HG02970 (cell line): ENCODE data around the gene ITIH2.
"Not testable (repeated sequence)": the region's sequence is repeated elsewhere in the genome, so short reads cannot be mapped to it uniquely, and the experiment has no call there.

Experiments used
- ATAC-seq: cut with Tn5 transposase; IDR thresholded peaks from one replicate; pipeline ENCODE4 v1.9.1; 2021; ENCODE audit warnings: mild to moderate bottlenecking, moderate library complexity, moderate number of reproducible peaks; ENCODE audit not compliant: unreplicated experiment, low FRiP score

Gene ITIH2, protein sequence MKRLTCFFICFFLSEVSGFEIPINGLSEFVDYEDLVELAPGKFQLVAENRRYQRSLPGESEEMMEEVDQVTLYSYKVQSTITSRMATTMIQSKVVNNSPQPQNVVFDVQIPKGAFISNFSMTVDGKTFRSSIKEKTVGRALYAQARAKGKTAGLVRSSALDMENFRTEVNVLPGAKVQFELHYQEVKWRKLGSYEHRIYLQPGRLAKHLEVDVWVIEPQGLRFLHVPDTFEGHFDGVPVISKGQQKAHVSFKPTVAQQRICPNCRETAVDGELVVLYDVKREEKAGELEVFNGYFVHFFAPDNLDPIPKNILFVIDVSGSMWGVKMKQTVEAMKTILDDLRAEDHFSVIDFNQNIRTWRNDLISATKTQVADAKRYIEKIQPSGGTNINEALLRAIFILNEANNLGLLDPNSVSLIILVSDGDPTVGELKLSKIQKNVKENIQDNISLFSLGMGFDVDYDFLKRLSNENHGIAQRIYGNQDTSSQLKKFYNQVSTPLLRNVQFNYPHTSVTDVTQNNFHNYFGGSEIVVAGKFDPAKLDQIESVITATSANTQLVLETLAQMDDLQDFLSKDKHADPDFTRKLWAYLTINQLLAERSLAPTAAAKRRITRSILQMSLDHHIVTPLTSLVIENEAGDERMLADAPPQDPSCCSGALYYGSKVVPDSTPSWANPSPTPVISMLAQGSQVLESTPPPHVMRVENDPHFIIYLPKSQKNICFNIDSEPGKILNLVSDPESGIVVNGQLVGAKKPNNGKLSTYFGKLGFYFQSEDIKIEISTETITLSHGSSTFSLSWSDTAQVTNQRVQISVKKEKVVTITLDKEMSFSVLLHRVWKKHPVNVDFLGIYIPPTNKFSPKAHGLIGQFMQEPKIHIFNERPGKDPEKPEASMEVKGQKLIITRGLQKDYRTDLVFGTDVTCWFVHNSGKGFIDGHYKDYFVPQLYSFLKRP

DNA sequence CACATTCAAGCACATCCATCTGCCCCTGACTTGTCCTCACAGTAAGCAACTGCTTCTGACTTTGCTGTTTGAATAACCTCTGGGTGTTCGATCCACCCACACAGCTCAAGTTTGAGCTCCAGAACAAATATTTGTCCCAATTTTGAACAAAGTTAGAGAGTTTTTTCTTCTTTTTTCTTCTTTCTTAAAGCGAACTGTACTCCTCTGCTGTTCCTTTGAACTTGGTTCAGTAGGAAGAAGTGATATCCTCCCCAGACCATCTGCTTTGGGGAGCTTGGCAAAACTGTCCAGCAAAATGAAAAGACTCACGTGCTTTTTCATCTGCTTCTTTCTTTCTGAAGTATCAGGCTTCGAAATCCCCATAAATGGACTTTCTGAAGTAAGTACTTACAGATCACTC lies at the start of gene ITIH2:
ITIH2 (plus strand) TSS at position 177 of the 400 bp plus-strand sequence; CDS start at position 296, 119 bp downstream.
- ATAC-seq: no peak

DNA sequence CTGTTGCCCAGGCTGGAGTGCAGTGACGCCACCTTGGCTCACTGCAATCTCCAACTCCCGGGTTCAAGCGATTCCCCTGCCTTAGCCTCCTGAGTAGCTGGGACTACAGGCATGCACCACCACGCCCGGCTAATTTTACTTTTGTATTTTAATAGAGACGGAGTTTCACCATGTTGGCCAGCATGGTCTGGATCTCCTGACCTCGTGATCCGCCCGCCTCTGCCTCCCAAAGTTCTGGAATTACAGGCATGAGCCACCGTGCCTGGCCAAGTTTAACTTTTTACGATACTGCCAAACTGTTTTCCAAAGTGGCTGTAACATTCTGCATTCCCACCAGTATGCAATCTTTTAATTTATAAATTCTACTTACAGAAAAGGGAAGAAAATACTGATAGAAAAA lies 46.0 kb upstream of the ITIH2 start:
- not testable (repeated sequence) for ATAC-seq

DNA sequence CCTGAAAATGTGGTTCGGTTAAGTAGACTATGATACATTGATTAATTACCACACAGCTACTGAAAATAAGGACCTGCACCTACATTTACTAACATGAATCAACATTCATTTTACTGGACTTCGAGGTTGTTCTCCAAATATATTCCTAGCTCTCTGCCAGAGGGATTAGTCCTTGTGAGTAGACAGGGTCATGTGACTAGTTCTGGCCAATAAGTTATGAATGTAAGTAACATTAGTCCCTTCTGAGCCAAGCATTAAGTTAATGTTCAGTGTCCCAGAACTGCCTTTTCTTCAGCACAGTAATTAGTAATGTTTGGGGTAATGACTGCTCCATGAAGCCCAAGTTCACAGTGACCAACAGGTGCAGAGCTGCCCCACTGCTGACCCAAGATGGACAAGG lies 45.6 kb upstream of the ITIH2 start:
- ATAC-seq: no peak

DNA sequence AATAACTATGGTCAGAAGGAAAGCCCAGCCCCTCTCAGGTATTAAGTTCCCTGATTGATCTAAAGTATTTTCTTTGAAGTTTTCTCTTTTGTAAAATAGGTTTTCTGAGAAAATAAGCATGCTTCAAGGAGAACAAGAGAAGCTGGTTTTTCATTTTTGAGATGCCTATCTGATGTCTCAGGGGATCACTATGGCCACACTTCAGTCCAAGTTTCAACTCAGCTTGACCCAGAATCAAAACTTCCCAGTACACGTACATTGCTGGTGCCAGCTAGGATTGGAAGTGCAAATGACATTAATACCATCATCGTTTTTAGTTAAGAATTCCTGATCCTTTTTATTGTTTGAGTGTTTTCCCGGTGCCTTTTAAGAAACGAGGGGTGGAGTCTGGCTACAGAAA lies 43.6 kb upstream of the ITIH2 start:
- ATAC-seq: no peak

DNA sequence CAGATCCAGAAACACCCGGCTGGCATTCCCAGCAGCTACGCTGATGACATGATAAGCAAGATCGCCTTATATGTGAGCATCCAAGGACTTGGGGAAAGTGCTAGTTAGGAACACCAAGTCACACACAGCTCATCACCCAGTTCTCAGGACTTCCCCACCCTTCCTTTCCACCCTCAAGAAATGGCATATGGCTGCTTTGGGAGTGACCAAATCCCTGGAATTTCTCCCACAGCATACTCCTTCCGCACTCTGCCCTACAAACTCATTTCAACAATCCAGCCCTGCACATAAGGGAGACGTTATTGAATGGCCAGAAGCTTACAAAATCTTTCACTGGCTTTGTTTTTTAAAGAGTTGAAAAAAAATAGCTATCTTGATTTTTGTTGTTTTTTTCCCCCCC lies 40.6 kb upstream of the ITIH2 start:
- ATAC-seq: no peak

DNA sequence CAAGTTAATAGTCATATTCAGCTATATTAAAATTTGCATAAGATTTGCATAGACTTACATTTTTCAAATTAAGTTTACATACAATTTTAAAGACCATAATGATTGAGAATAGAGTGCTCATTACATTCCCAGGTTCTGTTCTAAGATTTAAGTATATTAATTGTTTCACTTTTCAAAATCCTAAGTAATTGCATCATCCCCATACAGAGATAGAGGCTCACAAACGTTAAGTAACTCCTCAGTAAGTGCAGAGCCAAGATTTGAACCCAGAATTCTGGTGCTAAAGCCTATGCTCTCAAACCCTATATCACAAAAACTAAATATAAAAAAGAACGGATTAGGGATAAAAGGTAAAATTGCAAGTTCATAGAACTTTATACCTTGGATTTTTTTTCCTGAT lies 38.4 kb upstream of the ITIH2 start:
- ATAC-seq: no peak

DNA sequence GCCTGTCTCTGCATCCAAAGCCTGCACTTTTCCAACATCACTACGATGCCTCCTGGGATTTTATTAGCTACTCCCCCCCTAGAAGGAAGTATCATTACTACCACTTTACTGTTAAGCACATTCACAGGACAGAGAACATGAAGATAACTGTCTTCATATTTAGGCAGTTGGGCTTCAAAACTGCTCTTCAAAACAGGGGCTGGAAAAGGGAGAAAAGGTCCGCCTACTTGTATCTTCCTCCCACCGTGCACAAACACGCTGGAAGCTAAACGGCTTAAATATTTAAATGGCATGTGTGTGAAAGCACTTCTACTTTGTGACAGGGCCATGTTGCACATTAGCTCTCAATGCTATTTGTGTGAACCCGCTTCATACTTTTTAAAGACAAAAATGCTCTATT lies 37.3 kb upstream of the ITIH2 start:
- ATAC-seq: no peak

DNA sequence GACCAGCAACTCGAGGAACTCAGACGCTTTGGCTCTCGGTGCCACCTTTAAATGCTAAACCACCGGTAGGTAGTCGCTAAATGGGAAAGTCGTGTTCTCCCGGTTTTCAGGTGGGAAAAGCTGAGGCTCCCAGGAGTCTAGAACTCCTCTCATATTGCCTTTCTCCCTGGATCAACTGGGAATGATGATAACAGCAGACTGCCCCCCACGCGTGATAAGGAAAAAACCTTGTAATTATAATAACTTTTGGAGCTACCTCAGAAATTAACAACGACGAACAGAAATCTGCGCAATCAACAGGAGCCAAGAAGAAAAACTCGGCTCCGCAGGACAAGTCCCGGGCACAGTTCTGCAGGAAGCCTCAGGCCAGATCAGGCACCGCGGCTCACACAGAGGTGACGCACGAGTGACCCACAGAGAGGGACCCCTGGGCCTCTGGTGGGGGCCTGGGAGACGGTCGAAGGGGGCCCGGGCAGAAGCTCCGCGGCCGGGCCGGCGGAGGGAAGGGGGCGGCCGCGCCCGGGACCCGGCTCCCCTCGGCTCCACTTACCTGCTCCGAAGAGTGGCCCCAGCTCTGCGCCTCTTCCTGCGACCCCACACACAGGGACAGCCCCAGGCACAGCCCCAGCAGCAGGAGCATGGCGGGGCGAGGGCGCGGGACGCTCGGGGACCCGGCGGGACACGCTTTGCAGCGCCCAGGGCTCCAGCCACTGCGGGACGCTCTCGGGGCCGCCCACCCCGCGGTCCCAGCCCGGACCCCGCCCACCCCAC lies 36.7 kb upstream of the ITIH2 start, which contains the start of gene ITIH5:
ITIH5 (minus strand) TSS at position 714 of the 771 bp plus-strand sequence; CDS start at position 640, 74 bp downstream.
- no peak for ATAC-seq

DNA sequence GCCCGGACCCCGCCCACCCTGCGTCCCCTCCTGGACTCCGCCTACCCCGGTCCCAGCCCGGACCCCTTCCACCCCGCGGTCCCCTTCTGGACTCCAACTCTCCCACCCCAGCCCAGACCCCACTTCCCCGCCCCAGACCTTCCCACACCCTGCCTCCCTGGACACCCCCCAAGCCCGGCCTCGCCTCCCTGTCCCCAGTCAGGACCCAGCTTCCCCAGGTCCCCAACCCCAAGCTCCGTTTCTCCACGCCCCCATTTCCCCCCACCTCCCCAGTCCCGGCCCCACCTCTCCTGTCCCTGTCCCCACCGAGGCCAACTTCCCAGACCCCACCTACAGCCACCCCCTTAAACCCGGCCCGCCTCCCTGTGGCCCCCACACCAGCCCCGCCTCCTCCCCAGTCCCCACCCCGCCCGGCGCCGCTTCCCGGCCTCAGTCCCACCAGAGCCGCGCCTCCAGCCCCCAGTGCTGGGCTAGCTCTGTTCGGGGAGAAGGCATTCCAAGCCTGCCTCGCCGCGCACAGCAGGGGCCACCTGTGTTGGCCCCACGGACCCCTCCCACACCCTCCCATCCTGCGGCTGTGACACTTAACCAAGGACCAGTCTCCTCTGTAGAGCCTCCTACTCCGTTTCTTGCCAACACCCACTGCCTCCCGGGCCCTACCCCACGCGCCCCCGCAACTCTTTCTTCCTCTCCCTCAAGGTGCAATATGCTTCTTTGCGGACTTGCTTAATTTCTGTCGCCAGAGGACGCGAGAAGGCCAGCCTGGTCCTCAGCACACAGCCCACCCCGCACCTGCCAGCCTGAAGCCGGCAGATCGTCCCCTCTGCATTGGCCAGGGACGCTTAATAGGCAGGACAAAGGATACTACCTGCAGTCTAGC lies 35.6 kb upstream of the ITIH2 start:
- no peak for ATAC-seq

DNA sequence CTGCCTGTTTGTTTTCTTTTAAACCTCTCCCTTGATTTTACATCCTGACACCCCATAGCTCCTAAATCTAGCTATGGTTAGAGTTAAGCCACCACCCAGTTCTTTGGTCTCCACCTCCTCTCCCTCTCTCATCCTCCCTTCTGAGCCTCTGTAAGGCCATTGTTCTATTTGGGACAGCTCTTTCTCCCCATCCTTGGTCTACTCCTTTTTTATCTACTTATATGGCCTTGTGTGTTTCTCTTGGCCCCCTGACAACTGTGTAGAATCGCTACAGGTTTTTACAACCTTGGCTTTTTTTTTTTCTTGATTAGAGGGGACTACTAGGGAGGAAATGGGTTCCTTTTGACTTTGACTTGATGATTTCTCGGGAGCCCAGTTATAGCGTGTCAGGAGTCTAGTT lies 33.0 kb upstream of the ITIH2 start:
- no peak for ATAC-seq

DNA sequence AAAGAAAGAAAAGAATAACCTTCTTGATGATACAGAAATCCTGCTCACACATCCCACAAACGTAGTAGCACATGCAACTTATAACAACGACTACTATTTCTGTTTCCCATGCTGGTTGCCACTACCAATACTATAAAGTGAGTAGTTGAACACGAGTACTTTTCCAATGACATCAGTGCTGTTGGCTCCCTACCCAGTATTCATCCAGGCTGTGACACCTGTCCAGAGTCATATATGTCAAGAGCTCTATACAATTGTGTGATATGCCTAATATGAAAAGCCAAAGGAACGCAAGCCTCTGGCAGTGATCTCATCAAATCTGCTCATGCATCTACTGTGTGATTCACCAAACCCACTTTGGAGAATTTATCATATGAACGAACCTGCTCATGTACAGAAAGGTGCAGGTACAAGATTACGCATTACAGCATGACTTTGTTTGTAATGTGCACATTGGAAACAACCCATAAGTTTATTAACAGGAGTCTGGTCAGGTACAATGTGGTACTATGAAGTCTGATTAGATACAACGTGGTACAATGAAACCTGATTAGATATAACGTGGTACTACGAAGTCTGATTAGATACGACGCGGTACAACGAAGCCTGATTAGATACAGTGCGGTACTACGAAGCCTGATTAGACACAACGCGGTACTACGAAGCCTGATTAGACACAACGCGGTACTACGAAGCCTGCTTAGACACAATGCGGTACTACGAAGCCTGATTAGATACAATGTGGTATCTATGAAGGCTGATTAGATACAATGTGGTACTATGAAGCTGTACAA lies 30.6 kb upstream of the ITIH2 start:
- no peak for ATAC-seq

DNA sequence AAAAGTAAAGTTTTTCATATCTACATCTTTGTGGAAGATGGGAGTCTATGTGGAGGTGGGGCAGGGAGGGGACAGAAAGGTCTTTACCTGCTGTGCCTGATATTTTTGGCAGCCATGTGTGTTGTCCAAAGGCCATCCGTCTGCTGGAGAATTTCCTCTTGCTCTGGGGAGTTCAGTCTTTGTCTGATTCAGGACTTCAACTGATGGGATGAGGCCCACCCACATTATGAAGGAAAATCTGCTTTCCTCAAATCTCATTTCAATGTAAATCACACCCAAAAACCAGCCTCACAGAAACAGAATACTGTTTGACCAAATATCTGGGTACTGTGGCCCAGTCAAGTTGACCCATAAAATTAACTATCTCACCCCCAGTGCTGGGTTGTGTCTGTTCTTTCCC lies 23.9 kb upstream of the ITIH2 start:
- no peak for ATAC-seq

DNA sequence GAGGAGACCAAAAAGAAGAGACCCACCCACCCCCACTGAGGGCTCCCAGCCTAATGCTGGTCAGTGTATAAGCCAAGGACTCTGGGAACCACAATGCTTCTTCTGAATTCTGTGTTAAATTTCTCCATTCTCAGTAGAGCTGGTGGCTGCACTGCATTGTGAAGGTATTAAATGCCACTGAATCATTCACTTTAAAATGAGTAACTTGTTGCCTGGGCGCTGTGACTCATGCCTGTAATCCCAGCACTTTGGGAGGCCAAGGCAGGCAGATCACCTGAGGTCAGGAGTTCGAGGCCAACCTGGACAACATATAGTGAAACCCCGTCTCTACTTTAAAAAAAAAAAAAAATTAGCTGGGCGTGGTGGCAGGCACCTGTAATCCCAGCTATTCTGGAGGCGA lies 23.0 kb upstream of the ITIH2 start:
- ATAC-seq: not testable (repeated sequence)

DNA sequence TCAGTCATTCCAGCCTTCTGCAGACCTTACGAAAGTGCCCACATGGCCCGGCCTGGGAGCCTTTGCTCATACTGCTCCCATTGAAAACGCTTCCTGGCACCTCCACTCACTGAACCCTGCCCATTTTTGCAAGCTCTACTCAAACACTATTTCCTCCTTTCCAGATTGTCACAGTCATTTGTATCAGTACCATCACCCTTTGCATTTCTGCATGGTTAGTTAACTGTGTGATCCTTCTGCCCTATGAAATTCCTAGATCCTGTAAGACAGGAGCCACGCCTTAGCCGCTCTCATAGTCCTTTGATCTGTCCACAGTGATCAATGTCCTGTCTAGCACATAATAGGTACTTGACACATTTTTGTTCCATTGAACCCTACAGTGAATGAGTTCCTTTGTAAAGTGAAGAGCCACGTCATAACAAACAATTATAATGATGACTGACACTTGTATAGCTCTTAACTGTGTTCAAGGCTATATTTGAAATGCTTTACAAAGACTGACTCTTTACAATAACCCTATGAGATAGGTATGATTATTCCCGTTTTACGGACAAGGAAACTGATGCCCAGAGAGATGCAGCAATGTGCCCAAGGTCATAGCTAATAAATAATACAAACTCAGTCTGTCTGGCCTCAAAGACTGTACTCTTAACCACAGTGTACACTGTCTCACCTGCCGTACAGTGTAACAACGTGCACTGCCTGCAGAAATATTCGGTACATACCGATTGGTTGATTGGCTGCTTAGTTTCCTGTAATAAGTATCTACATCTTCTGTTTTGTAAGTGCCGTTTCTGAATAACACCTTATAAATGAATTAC lies 16.6 kb upstream of the ITIH2 start:
- no peak for ATAC-seq

DNA sequence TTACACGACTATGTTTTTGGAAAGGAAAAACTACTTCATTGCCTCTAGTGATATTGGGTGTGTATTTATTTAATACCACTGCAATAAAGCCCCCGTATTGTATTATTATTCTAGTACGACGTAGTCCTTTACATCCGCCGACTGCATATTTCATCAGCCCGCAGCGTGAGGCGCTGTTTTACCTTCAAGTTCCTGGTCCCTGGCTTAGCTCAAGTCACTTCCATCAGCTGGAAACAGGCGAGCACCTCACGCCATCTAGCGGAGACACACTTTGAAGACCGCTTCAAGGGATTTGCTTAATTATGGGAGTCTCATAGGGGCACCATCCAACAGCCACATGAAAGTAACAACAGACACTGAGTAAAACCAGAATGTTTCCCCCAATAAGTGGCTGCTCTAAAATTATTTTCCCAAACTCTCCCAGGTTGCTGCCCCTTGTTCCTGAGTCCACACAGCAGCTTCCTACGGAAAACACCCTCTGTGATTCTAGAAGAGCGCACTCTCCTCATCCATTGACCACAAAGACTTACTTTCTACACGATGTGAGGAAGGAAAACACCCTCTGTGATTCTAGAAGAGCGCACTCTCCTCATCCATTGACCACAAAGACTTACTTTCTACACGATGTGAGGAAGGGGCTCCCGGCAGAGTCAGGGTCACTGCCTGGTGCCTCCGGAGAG lies 15.7 kb upstream of the ITIH2 start:
- peak; percentile 83 for ATAC-seq

DNA sequence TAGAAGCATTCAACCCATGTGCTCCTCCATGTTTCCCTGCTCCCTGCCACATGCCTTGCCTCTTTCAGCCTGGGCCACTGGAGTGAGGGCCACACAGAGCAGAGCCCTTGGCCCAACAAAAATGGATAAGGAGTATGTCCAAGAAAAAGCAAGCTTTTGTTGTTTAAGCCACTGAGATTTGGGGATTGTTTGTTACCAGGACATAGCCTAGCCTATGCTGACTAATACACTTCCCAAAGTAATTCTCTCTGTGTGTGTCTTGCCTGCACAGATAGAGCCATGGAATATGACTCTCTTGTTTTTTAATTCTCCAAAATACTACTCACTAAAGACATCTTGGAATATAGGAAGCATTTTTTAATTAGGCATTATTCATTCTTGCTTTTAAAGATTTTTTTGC lies 13.5 kb upstream of the ITIH2 start:
- ATAC-seq: no peak

DNA sequence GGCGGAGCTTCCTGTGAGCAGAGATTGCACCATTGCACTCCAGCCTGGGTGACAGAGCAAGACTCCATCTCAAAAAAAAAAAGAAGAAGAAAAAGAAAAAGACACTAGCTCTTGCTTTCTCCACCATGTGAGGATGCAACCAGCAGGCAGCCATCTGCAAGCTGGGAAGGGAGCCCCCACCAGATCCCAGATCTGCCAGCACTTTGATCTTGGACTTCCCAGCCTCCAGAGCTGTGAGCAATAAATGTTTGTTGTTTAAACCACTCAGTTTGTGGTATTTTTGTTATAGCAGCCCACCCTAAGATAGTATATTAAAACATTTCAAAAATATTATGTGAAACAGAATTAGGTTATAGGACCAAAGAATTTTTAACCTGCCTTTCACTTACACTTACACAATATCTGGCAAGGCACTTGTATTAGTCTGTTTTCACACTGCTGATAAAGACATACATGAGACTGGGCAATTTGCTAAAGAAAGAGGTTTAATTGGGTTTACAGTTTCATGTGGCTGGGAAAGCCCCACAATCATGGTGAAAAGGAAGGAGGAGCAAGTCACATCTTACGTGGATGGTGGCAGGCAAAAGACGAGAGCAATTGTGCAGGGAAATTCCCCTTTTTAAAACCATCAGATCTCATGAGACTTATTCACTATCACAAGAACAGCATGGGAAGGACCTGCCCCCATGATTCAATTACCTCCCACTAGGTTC lies 12.1 kb upstream of the ITIH2 start:
- not testable (repeated sequence) for ATAC-seq
